DMS79 treated with DMSO at 0.1 percent for 48 hours (cell line): ENCODE data around the gene GRIP2.

ENCODE experiments used
- DNase-seq: peaks from one replicate; lab custom pipeline; 2025; lab: John Stamatoyannopoulos, UW

Gene GRIP2

GRCh38 chr3:14506626-14507304 is 33.4 kb downstream of the GRIP2 start:
- no peak for DNase-seq

DNA sequence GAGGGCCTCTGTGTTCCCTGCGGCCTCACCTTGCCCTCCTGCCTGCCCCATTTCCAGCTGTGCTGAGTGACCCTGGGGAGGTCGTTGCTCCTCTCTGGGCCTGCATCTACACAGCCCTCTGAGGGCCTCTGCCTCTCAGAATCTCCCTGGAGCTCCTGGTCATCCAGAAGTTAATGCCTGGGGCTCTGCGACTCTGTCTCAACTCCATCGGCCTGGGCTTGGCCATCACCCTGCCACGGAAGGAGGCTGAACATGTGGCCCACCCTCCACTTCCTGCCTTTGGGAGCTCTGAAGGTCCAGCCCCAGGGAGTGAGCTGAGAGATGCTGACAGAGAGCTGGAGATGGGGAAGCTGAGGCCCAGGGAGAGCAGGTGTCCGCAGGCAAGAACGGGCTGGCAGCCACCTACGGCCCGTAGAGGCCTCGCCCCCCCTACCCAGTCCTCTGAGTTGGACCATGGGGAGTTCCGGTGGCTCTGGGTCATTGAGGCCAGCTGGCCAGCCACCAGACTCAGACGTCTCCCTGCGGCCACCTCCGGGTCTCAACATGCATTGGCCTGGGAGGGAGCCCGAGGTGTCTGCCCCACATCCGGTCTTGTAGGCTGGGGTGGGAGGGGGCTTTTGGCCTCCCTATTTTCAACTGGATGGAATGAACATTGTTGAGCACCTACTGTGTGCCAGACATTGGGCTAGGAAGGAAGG is 34.2 kb downstream of the GRIP2 start:
- no peak for DNase-seq

DNA sequence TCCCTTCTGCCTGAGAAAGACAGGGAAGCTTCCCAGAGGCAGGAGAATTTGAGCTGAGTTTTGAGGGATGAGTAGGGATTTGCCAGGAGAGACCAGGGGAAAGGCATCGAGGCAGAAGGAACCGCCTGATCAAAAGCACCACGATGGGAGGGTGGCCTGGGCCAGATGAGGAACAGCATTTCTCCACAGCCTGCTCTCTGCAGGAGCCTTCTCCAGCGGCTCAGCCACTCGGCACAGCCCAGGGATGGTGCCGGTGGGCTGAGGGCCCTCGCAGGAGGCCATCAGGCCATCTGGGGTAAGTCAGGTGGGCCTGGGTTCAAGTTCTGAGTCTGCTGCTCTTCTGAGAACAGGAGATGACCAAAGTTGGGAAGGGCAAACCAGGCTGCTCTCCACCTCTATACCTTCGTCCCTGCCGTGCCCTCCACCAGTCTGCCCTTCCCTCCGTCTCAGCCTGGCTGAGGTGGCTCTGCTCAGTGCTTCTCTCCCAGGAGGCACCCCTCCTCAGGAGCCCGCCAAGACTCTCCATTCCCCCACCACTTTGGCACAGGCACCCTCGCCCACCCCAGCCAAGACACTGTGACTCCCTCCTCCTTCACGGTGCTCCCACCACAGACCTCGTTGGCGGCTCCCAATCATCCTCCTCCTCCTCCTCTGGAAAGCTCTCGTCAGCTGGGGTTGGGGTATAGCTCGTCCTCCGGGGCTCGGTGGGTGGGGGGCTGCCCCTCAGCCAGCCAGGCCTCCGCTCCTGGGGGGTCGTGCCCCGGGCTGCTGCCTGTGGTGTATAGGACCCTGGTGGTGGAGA is 34.9 kb downstream of the GRIP2 start:
- no peak for DNase-seq

DNA sequence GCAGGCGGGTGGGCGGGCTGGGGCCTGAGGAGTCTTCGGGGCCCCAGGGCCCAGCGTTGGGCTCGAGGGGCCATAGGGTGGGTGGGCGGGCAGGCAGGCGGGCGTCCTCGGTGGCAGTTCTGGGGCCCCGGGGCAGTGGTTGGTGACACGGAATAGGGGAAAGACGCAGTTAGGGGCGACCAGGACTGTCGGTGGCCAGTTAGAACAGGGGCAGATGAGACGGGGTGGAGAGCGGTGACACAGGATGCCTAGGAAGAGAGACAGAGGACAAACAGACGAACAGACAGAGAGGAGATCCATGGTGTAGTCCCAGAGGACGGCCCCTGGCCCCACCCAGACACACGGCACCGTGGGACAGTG is 36.5 kb downstream of the GRIP2 start:
- no peak for DNase-seq

DNA sequence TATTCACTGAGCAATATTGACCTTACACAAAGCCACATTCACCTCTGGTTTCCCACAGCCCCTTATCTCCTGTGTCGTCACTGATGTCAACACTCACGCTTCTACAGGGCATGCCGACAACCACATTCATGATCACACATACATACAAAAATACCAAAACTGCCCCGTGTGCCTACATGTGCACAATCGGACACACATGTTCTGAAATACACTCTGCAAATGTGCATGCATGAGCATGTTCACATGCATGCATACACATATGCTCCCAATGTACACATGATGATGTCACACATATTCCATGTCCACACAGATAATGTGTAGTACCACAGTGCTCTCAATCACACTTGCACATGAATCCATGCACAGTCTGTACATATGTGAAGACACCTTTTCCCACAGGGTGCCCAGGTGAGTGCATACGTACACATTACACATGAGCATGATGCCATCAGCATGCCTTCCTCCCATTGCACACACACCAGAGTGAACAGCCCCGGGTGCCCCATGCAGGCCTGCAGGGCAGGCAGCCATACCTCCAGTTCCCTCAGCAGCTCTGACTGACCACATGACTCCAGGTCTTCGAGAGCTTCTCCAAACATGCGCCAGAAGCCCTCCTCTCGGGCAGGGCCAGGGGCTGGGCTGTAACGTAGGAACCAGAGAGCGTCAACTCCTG is 37.0 kb downstream of the GRIP2 start:
- DNase-seq = no peak

DNA sequence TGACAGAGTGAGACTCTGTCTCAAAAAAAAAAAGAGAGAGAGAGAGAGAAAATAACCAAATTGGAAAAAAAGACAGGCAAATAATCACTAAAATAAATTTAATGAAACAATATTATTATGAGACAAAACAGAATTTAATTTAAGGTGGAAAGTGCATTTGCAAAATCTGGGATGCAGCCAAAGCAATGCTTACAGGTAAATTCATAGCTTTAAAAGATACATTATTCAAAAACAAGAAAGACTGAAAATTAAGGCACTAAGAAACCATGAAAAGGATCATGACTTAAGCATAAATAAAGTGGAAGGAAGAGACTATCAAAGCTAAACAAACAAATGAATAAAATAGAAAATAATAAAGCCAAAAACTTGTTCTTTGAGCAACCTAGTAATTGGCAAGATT is 37.7 kb downstream of the GRIP2 start:
- DNase-seq = no peak

DNA sequence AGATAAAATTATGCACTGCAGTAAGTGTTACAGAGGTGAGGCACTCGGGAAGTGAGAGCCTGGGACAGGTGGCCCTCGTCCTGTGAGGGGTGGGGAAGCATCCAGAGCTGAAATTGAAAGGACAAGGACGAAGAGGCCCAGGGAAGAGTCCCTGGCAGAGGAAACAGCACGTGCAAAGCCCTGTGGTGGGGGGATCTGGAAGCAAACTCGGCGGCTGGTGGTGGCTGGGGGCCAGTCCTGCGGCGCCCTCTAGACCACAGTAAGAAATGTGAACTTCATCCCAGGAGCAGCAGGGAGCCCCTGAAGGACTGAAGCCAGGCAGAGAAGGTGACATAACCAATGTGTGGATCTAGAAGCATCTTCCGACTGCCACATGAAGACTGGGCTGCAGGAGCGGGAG is 42.8 kb downstream of the GRIP2 start:
- DNase-seq = no peak

- no peak for DNase-seq
Measured at GRCh38 chr3:14496351-14496750, 43.8 kb downstream of the GRIP2 start.

- DNase-seq = no peak
Measured at GRCh38 chr3:14494973-14495300, 45.2 kb downstream of the GRIP2 start.

- DNase-seq = no peak
Measured at GRCh38 chr3:14494279-14494972, 45.7 kb downstream of the GRIP2 start.

- no peak for DNase-seq
Measured at GRCh38 chr3:14492948-14493881, 46.9 kb downstream of the GRIP2 start.

DNA sequence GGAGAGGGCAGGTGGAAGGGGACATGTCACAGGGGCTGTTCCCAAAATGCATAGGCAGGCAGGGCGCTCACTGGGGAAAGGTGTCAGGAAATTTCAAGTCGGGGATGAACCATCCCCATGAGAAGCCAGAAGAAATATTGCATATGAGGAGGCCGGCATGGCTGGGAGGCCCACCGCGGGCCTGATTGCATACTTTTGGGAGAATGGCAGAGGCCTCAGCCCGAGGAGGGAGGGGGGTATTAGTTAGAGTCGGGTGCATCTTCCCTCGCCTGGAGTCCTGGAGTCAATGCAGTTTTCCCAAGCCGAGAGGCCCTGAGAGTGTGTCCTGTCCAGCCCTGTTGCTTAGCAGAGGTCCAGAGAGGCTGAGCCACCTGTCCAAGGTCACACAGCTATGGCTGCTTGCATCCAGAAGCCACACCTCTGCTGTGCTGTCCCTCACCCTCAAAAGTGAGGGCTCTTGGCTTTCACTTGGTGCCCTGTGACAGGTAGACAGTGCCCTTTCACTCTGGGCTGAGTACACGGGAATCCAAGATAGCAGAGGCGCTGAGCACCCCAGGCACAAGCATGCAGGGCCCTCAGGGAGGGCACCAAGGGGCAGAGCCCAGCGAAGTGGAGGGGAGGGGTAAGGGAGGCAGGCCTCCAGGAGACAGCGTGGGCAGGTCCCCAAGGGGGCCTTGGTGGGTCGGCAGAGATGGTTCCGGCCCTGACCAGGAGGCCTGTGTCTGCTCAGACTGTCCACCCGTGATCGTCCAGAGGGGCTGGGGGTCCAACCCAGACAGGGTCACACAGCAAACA is 48.5 kb downstream of the GRIP2 start:
- no peak for DNase-seq

DNA sequence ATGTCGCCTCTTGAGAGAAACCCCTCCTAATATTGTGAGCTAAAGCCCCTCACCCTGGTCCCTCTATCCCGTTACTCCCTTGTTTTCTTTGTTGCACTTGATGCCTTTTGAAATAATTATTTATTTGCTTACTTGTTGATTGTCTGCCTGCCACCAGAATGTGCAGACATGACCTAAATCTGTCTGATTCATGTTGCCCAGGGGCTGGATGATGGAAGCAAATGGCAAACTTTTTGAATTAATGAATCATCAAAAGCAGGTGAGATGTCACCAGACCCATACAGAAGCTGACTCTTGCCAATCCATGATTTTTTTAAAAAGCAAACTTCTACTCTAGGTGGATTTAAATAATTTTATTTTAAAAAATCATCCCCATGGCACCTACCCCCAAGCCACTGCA is 49.3 kb downstream of the GRIP2 start:
- no peak for DNase-seq

- DNase-seq = no peak
Measured at GRCh38 chr3:14490255-14490654, 49.9 kb downstream of the GRIP2 start.

DNA sequence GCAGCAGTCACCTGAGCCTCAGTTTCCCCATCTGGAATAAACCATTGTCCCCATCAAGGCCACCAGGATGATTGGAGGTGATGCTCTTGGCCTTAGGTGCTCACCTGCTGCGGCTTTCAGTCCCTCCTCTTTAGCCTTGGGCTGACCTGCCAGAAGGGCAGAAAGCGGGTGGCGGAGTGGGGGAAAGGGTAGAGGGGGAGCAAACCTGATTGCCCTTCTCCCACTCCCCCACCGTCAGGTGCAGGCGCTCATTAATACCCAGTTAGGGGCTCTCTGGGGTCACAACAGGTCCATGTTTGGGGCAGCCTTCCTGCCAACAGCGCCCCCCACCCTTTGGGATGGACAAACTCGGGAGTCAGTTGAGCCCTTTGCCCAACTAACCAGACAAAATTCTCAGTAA is 50.5 kb downstream of the GRIP2 start:
- DNase-seq = no peak

- no peak for DNase-seq
Measured at GRCh38 chr3:14488286-14489041, 51.7 kb downstream of the GRIP2 start.

DNA sequence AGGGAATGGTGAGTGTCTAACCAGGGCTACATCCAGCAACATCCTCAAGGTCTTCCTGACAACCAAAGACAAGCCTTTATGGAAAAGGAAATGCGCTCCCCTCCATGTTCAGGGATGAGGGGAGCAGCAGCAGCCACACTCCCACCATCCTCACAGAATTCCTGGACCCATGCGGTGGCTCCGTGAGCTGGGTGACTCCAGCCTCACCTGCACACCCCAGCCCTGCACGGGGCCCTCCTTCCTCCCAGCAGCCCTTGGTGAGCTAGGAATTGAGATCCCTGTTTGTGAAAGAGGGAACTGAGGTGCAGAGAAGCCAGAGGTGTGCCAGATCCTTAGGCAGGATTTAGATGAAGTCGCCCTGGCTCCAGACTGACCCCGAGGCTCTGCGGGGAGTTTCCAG is 52.3 kb downstream of the GRIP2 start:
- DNase-seq = no peak

DNA sequence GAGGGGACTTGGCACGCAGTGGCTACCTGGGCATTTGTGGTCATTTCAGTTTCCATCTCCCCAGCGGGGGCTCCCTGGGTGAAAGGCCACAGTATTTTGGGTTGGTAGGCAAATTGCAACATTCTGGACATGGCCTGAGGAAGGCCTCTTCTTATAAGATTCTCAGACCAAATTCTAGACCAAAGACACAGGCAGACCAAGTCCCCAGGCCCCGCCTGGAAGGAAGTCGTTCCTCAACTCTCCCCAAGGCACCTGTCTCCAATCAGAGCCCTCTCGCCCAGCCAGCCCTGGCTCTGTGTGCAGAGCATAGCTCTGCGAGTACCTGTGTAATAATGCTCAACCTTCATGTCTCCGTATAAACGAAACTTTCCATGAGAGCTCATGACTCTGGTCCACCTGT is 53.1 kb downstream of the GRIP2 start:
- no peak for DNase-seq

GRCh38 chr3:14486460-14486859 is 53.7 kb downstream of the GRIP2 start:
- no peak for DNase-seq
